HG03066 (cell line): ENCODE data around the gene ZNF467.

Experiments used
- ATAC-seq: cut with Tn5 transposase; IDR thresholded peaks from one replicate; pipeline ENCODE4 v1.9.1; 2021; ENCODE audit warnings: low read depth; ENCODE audit not compliant: unreplicated experiment

The ZNF467 gene

GRCh38 chr7:149788300-149788851 lies 15.0 kb upstream of the ZNF467 start:
- ATAC-seq, result no peak

- ATAC-seq, result no peak
These were observed 14.3 kb upstream of the ZNF467 start for GRCh38 chr7:149787428-149788299.

- no peak for ATAC-seq
These were observed 12.6 kb upstream of the ZNF467 start for GRCh38 chr7:149785983-149786382.

- no peak for ATAC-seq
These were observed 12.0 kb upstream of the ZNF467 start for GRCh38 chr7:149785402-149785801.

GRCh38 chr7:149784251-149784608 lies 10.8 kb upstream of the ZNF467 start:
- ATAC-seq, result no peak

- ATAC-seq, result no peak
These were observed 10.2 kb upstream of the ZNF467 start for GRCh38 chr7:149783386-149784250.

- ATAC-seq, result no peak
These were observed 9.4 kb upstream of the ZNF467 start for GRCh38 chr7:149782682-149783345.

- ATAC-seq, result no peak
These were observed 8.5 kb upstream of the ZNF467 start for GRCh38 chr7:149781921-149782320.

- ATAC-seq, result no peak
These were observed 7.4 kb upstream of the ZNF467 start for GRCh38 chr7:149780636-149781419.

- no peak for ATAC-seq
These were observed 6.7 kb upstream of the ZNF467 start for GRCh38 chr7:149780056-149780455.

GRCh38 chr7:149779502-149779805 lies 6.1 kb upstream of the ZNF467 start:
- no peak for ATAC-seq

GRCh38 chr7:149778696-149779501 lies 5.5 kb upstream of the ZNF467 start:
- ATAC-seq, result no peak

GRCh38 chr7:149778327-149778637 lies 4.9 kb upstream of the ZNF467 start:
- ATAC-seq, result no peak

GRCh38 chr7:149777551-149778326 lies 4.4 kb upstream of the ZNF467 start:
- ATAC-seq, result no peak

- no peak for ATAC-seq
These were observed 3.5 kb upstream of the ZNF467 start for GRCh38 chr7:149776848-149777407.

- no peak for ATAC-seq
These were observed 2.9 kb upstream of the ZNF467 start for GRCh38 chr7:149776289-149776688.

- ATAC-seq, result no peak
These were observed 1.8 kb upstream of the ZNF467 start for GRCh38 chr7:149775176-149775556.
